Mesendoderm (in vitro differentiated cells): Measurements from ENCODE around the gene CHCHD10.

Experiments used
- DNase-seq: peaks from one replicate; pipeline ENCODE4 v3.0.0; 2013
- H2AK5ac ChIP-seq: 2 replicates; pipeline ENCODE4 v1.6.1; 2013; ENCODE audit warnings: low read length, inconsistent platforms
- H2BK120ac ChIP-seq: 2 replicates; pipeline ENCODE4 v1.6.1; 2013; ENCODE audit warnings: low read depth, mild to moderate bottlenecking, low read length, moderate library complexity, mixed read lengths
- H2BK15ac ChIP-seq: replicated peaks from 2 replicates; pipeline ENCODE4 v1.6.1; 2013; ENCODE audit warnings: low read depth, mild to moderate bottlenecking, moderate library complexity
- H2BK5ac ChIP-seq: 2 replicates; pipeline ENCODE4 v1.6.1; 2013; ENCODE audit warnings: low read length, inconsistent platforms
- H3K18ac ChIP-seq: 2 replicates; pipeline ENCODE4 v1.6.1; 2013; ENCODE audit warnings: mild to moderate bottlenecking, low read length, mixed read lengths
- H3K23ac ChIP-seq: one replicate; pipeline ENCODE4 v1.6.1; 2013; ENCODE audit warnings: low read length
- H3K27ac ChIP-seq: 2 replicates; pipeline ENCODE4 v1.5.1; 2013; ENCODE audit warnings: low read depth, mild to moderate bottlenecking, inconsistent platforms, low read length, moderate library complexity
- H3K27me3 ChIP-seq: 2 replicates; pipeline ENCODE4 v1.6.1; 2013; ENCODE audit warnings: low read length, control low read depth, mild to moderate bottlenecking, inconsistent platforms; ENCODE audit not compliant: insufficient read depth, poor library complexity
- H3K36me3 ChIP-seq: 2 replicates; pipeline ENCODE4 v1.6.1; 2013; ENCODE audit warnings: low read length, inconsistent platforms; ENCODE audit not compliant: control insufficient read depth, insufficient read depth
- H3K4ac ChIP-seq: one replicate; pipeline ENCODE4 v1.6.1; 2013; ENCODE audit warnings: low read depth, mild to moderate bottlenecking, low read length, moderate library complexity
- H3K4me1 ChIP-seq: 2 replicates; pipeline ENCODE4 v1.6.1; 2013; ENCODE audit warnings: low read depth, low read length, inconsistent platforms; ENCODE audit not compliant: control insufficient read depth
- H3K4me2 ChIP-seq: 2 replicates; pipeline ENCODE4 v1.6.1; 2013; ENCODE audit warnings: low read length
- H3K4me3 ChIP-seq: 2 replicates; pipeline ENCODE4 v1.5.1; 2013; ENCODE audit warnings: mild to moderate bottlenecking, low read length
- H3K56ac ChIP-seq: one replicate; pipeline ENCODE4 v1.6.1; 2013; ENCODE audit warnings: low read length
- H3K79me1 ChIP-seq: 2 replicates; pipeline ENCODE4 v1.6.1; 2013; ENCODE audit warnings: low read length, inconsistent platforms
- H3K79me2 ChIP-seq: 2 replicates; pipeline ENCODE4 v1.6.1; 2013; ENCODE audit warnings: mild to moderate bottlenecking, low read length; ENCODE audit not compliant: control insufficient read depth, insufficient read depth
- H3K9ac ChIP-seq: 2 replicates; pipeline ENCODE4 v1.6.1; 2013; ENCODE audit warnings: low read length, inconsistent platforms
- H4K5ac ChIP-seq: one replicate; pipeline ENCODE4 v1.6.1; 2013; ENCODE audit warnings: low read length
- H4K8ac ChIP-seq: one replicate; pipeline ENCODE4 v1.6.1; 2013; ENCODE audit warnings: low read depth, mild to moderate bottlenecking, control low read depth, low read length, moderate library complexity
- WGBS: extraction: QIAGEN DNeasy Blood & Tissue Kit; methylation state at CpG from one replicate; pipeline ENCODE4 v1.1.7; 2013; ENCODE audit warnings: low lambda C conversion rate, missing lambda C conversion rate; ENCODE audit not compliant: insufficient coverage; ENCODE audit errors: extremely low coverage; 5-methylcytosine and 5-hydroxymethylcytosine counted together

CHCHD10 gene

GRCh38 chr22:23777776-23778576 lies 10.2 kb upstream of the CHCHD10 start:
- no peak overlapping the region for H2BK120ac ChIP-seq
- no peak overlapping the region for H2BK15ac ChIP-seq
- no peak overlapping the region for H3K56ac ChIP-seq
- no peak overlapping the region for H3K4me3 ChIP-seq
- H2AK5ac ChIP-seq: no peak overlapping the region
- no peaks in the 10 kb centered on the region for H3K79me1 ChIP-seq
- no peak overlapping the region for H3K4ac ChIP-seq
- DNase-seq: no peak
- peaks cover 3% of the 10 kb centered on the region for H3K4me1 ChIP-seq
- no peak overlapping the region for H4K8ac ChIP-seq
- peaks cover 3% of the 10 kb centered on the region for H3K27me3 ChIP-seq
- H3K9ac ChIP-seq: no peak overlapping the region
- H3K27ac ChIP-seq: no peak overlapping the region
- H2BK5ac ChIP-seq: no peak overlapping the region
- no CpG with 5 or more reads among the region's 11 CpGs for WGBS
- no peaks in the 10 kb centered on the region for H3K79me2 ChIP-seq
- no peaks in the 10 kb centered on the region for H3K36me3 ChIP-seq
- no peak overlapping the region for H3K4me2 ChIP-seq
- H3K18ac ChIP-seq: no peak overlapping the region
- H3K23ac ChIP-seq: no peak overlapping the region
- no peak overlapping the region for H4K5ac ChIP-seq

DNA sequence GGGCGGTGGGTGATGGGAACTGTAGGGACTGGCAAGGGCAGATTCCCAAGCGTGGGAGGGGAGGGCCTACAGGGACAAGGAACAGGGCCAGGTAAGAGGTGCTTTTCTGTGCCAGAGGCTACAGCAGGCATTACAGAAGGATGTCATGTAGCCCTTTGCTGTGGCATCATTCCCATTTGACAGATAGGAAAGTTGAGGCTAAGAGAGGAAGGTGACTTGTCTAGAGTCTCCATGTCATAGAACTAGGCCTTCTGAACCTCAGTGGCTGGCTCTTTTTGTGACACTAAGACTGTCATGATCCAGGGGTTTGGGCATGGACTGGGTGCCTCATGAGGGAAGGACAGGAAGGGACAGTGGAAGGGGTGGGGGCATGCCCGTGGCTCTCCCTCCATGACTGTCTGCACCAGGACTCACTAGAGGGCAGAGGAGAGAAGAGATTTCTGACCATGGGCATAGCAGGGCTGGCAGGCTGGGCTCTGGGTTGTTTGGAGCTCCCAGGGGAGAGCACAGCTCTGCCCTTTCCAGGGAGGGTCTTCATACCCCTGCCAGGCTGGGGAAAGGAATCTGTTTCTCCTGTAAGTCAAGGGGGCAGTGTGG lies 8.1 kb upstream of the CHCHD10 start:
- H3K4me1 ChIP-seq: peaks cover 3% of the 10 kb centered on the region
- H4K8ac ChIP-seq: no peak overlapping the region
- no peak overlapping the region for H3K4ac ChIP-seq
- no CpG with 5 or more reads among the region's 3 CpGs for WGBS
- H3K18ac ChIP-seq: no peak overlapping the region
- no peak overlapping the region for H2BK5ac ChIP-seq
- H3K79me1 ChIP-seq: no peaks in the 10 kb centered on the region
- no peak overlapping the region for H2AK5ac ChIP-seq
- no peak for DNase-seq
- H2BK15ac ChIP-seq: no peak overlapping the region
- H3K9ac ChIP-seq: no peak overlapping the region
- no peak overlapping the region for H3K4me2 ChIP-seq
- H4K5ac ChIP-seq: no peak overlapping the region
- no peak overlapping the region for H2BK120ac ChIP-seq
- H3K79me2 ChIP-seq: no peaks in the 10 kb centered on the region
- H3K23ac ChIP-seq: no peak overlapping the region
- no peak overlapping the region for H3K27ac ChIP-seq
- H3K36me3 ChIP-seq: no peaks in the 10 kb centered on the region
- no peak overlapping the region for H3K56ac ChIP-seq
- peaks cover 3% of the 10 kb centered on the region for H3K27me3 ChIP-seq
- H3K4me3 ChIP-seq: no peak overlapping the region

- H2BK15ac ChIP-seq: no peak overlapping the region
- H3K4me2 ChIP-seq: no peak overlapping the region
- no peak overlapping the region for H3K4ac ChIP-seq
- H2BK120ac ChIP-seq: no peak overlapping the region
- no peak overlapping the region for H3K9ac ChIP-seq
- H3K4me1 ChIP-seq: peaks cover 3% of the 10 kb centered on the region
- H3K36me3 ChIP-seq: no peaks in the 10 kb centered on the region
- H3K79me2 ChIP-seq: no peaks in the 10 kb centered on the region
- no peak overlapping the region for H3K4me3 ChIP-seq
- H3K18ac ChIP-seq: no peak overlapping the region
- no peak overlapping the region for H4K8ac ChIP-seq
- H3K79me1 ChIP-seq: no peaks in the 10 kb centered on the region
- no peak overlapping the region for H2AK5ac ChIP-seq
- H4K5ac ChIP-seq: no peak overlapping the region
- peak; percentile 86 for DNase-seq
- WGBS: no CpG with 5 or more reads among the region's 2 CpGs
- H3K27me3 ChIP-seq: peaks cover 3% of the 10 kb centered on the region
- H3K23ac ChIP-seq: no peak overlapping the region
- no peak overlapping the region for H3K27ac ChIP-seq
- H2BK5ac ChIP-seq: no peak overlapping the region
- peak overlapping the region; percentile 34 for H3K56ac ChIP-seq
These were observed 7.2 kb upstream of the CHCHD10 start for GRCh38 chr22:23774922-23775436.

DNA sequence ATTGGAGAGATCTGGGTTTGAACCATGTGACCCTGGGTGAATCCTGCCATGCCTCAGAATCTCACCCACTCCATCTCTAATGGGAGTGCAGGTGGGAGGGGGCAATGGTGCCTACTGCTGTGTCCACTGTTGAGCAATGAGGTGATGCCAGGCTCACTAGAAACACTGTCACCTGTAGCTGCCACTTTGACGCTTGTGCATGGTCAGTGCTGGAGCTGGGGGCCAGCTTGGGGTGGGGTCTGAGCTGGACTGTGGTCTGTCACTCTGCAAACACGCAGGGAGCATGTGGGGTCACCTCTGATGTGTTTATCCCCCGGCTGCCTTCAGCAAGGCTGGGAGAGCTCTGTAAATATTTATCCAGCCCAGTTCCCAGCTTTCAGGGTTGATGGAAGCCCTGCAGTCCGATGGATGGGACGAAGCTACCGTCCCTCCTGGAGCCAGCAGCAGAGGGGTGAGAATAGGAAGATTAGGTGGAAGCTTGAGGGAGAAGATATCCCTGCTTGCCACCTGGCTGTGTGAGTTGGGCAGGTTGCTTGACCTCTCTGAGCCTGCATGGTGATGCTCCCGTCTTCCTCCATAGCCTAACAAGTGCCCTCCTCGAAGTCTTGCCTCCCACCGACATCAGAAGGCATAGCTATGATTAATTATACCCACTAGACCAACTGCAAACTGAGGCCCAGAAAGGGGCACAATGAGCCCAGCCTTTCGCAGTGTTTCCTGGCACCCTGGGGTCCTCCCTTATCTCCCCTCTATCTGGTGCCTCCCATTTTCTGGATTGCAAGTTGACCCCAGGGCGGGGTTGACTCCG lies 6.5 kb upstream of the CHCHD10 start:
- Histone ChIP-seq H3K4me2 (no peak overlapping the region), H2AK5ac (no peak overlapping the region)
- no CpG with 5 or more reads among the region's 12 CpGs for WGBS

GRCh38 chr22:23773483-23774113 lies 5.8 kb upstream of the CHCHD10 start:
- Histone ChIP-seq H3K23ac (peak overlapping the region; percentile 66), H3K4ac (no peak overlapping the region), H4K8ac (no peak overlapping the region), H2BK120ac (no peak overlapping the region), H3K18ac (no peak overlapping the region), H3K79me1 (no peaks in the 10 kb centered on the region), H2BK5ac (no peak overlapping the region), H2BK15ac (no peak overlapping the region), H3K4me2 (peak overlapping the region; percentile 56), H3K4me3 (no peak overlapping the region), H3K9ac (peak overlapping the region; percentile 72), H3K27me3 (peaks cover 3% of the 10 kb centered on the region), H3K79me2 (no peaks in the 10 kb centered on the region), H3K56ac (peak overlapping the region; percentile 89), H3K27ac (no peak overlapping the region), H3K36me3 (no peaks in the 10 kb centered on the region), H2AK5ac (peak overlapping the region; percentile 38), H4K5ac (no peak overlapping the region), H3K4me1 (peaks cover 3% of the 10 kb centered on the region)
- WGBS: no CpG with 5 or more reads among the region's 7 CpGs
- no peak for DNase-seq

More for the DNA sequence above, 6.5 kb upstream of the CHCHD10 start:
- Histone ChIP-seq H4K5ac (no peak overlapping the region), H3K36me3 (no peaks in the 10 kb centered on the region), H3K4me3 (no peak overlapping the region), H3K79me1 (no peaks in the 10 kb centered on the region), H4K8ac (no peak overlapping the region), H2BK120ac (no peak overlapping the region), H3K4ac (no peak overlapping the region), H2BK15ac (no peak overlapping the region), H3K4me1 (peaks cover 3% of the 10 kb centered on the region), H2BK5ac (no peak overlapping the region), H3K56ac (no peak overlapping the region), H3K27ac (no peak overlapping the region), H3K27me3 (peaks cover 3% of the 10 kb centered on the region), H3K18ac (no peak overlapping the region), H3K9ac (no peak overlapping the region), H3K23ac (no peak overlapping the region), H3K79me2 (no peaks in the 10 kb centered on the region)
- no peak for DNase-seq
